ENCODE measurements around the gene TLNRD1.

TLNRD1 gene

DNA sequence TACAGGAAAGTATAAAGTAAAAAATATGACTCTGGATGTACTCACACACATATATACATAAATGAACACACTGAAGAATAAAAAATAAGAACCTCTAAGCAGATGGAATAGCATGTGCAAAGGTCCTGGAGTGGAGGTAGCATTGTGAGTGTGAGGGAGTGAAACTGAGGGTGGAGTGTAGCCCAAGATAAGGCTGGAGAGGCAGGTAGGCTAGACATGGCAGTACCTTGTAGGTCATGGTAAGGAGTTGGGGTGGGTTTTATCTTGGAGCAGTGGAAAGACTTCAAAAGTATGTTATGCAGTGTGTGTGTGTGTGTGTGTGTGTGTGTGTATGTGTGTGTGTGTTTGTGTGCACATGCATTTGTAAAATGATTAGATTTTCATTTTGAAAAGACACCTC is 49.5 kb downstream of the TLNRD1 start:
- H3K36me3 ChIP-seq (ENCODE audit: insufficient read depth, low read length), result no peaks in the 10 kb centered on the region
- no peak overlapping the region for H2AFZ ChIP-seq (ENCODE audit: low read depth, low read length)
- H3K27me3 ChIP-seq (ENCODE audit: insufficient read depth, low read length), result no peaks in the 10 kb centered on the region
- H3K9me3 ChIP-seq (ENCODE audit: low read length), result no peaks in the 10 kb centered on the region
- H3K4me1 ChIP-seq (ENCODE audit: insufficient read depth, low read length), result peaks cover 23% of the 10 kb centered on the region
- H3K4me3 ChIP-seq (ENCODE audit: low read length), result no peak overlapping the region

GRCh38 chr15:81050805-81051204 is 50.1 kb downstream of the TLNRD1 start:
- H3K4me1 ChIP-seq (ENCODE audit: insufficient read depth, low read length), result peaks cover 23% of the 10 kb centered on the region
- no peaks in the 10 kb centered on the region for H3K36me3 ChIP-seq (ENCODE audit: insufficient read depth, low read length)
- no peak overlapping the region for H3K4me3 ChIP-seq (ENCODE audit: low read length)
- no peaks in the 10 kb centered on the region for H3K27me3 ChIP-seq (ENCODE audit: insufficient read depth, low read length)
- H2AFZ ChIP-seq (ENCODE audit: low read depth, low read length), result no peak overlapping the region
- no peaks in the 10 kb centered on the region for H3K9me3 ChIP-seq (ENCODE audit: low read length)

- peaks cover 23% of the 10 kb centered on the region for H3K4me1 ChIP-seq (ENCODE audit: insufficient read depth, low read length)
- H3K36me3 ChIP-seq (ENCODE audit: insufficient read depth, low read length), result no peaks in the 10 kb centered on the region
- no peaks in the 10 kb centered on the region for H3K9me3 ChIP-seq (ENCODE audit: low read length)
- H3K27me3 ChIP-seq (ENCODE audit: insufficient read depth, low read length), result no peaks in the 10 kb centered on the region
- no peak overlapping the region for H3K4me3 ChIP-seq (ENCODE audit: low read length)
- H2AFZ ChIP-seq (ENCODE audit: low read depth, low read length), result no peak overlapping the region
These were observed 51.3 kb downstream of the TLNRD1 start for GRCh38 chr15:81052046-81052445.

DNA sequence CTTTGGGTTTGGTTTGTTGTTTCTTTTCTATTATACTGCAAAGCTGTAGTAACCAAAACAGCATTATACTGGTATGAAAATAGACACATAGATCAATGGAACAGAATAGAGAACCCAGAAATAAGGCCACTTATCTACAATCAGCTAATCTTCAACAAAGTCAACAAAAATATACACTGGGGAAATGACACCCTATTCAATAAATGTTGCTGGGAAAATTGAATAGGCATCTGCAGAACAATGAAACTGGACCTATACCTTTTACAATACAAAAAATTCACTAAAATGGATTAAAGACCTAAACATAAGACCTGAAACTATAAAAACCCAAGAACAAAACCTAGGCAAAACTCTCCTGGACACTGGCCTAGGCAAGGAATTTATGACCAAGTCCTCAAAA is 52.9 kb downstream of the TLNRD1 start:
- no peaks in the 10 kb centered on the region for H3K36me3 ChIP-seq (ENCODE audit: insufficient read depth, low read length)
- H2AFZ ChIP-seq (ENCODE audit: low read depth, low read length), result no peak overlapping the region
- peaks cover 12% of the 10 kb centered on the region for H3K4me1 ChIP-seq (ENCODE audit: insufficient read depth, low read length)
- no peaks in the 10 kb centered on the region for H3K27me3 ChIP-seq (ENCODE audit: insufficient read depth, low read length)
- H3K4me3 ChIP-seq (ENCODE audit: low read length), result no peak overlapping the region
- no peaks in the 10 kb centered on the region for H3K9me3 ChIP-seq (ENCODE audit: low read length)

GRCh38 chr15:81054236-81054635 is 53.5 kb downstream of the TLNRD1 start:
- Histone ChIP-seq H3K9me3 (ENCODE audit: low read length) (no peaks in the 10 kb centered on the region), H3K27me3 (ENCODE audit: insufficient read depth, low read length) (no peaks in the 10 kb centered on the region), H3K4me3 (ENCODE audit: low read length) (no peak overlapping the region), H3K36me3 (ENCODE audit: insufficient read depth, low read length) (no peaks in the 10 kb centered on the region), H2AFZ (ENCODE audit: low read depth, low read length) (no peak overlapping the region), H3K4me1 (ENCODE audit: insufficient read depth, low read length) (peaks cover 8% of the 10 kb centered on the region)

All from neuron (in vitro differentiated cells).